Measurements from ENCODE around the gene SENP2. TPM values are rescaled to one million over a fixed set of nuclear protein-coding genes. Genes with fewer than 3 reads are reported as not detected.
"Not testable (repeated sequence)": the region's sequence is repeated elsewhere in the genome, so short reads cannot be mapped to it uniquely, and the experiment has no call there.

SENP2 gene
- total RNA-seq, 1 experiment from 2014 or later, result 52.4 TPM

GRCh38 chr3:185552358-185552877 is 33.7 kb upstream of the SENP2 start, which contains the start of gene LIPH:
Gene LIPH, minus strand, starts transcription at chr3:185552588. Its CDS starts 117 bp downstream, at chr3:185552471.
- H3K27me3 Mint-ChIP-seq (ENCODE audit: insufficient read depth, unreplicated experiment), result no peaks in the 10 kb centered on the region
- Histone ChIP-seq H3K9me3 (no peaks in the 10 kb centered on the region), H3K27me3 (replicated peaks; ENCODE audit: control insufficient read depth, insufficient read depth, low read length) (no peaks in the 10 kb centered on the region), H3K4me1 (peaks cover 40% of the 10 kb centered on the region), H3K36me3 (ENCODE audit: control insufficient read depth, insufficient read depth, low read length) (no peaks in the 10 kb centered on the region), H3K4me3 (ENCODE audit: low read depth, low read length) (peak within 1 kb of the TSS; percentile 25)
- TF ChIP-seq CTCF (IDR thresholded peaks at IDR 0.05; ENCODE audit: insufficient read depth in 1 of 2, low read depth in 1 of 2, low read length in 1 of 2, severe bottlenecking in 1 of 2, unreplicated experiment in 1 of 2), result no peak
- H3K4me1 Mint-ChIP-seq (ENCODE audit: low read depth, unreplicated experiment), result no peaks in the 10 kb centered on the region
- ChIA-PET CTCF (interaction anchor here (0.6 kb wide), 1 partner anchor 23 kb away, joined by 4 read pairs; no protein-coding TSS in a partner anchor), POLR2A (interaction anchor here (0.6 to 0.7 kb wide), 4 partner anchors 11 to 1897 kb away, joined by 3 to 6 read pairs (median 4); partner anchors contain the start of gene SENP2)
- H3K27ac Mint-ChIP-seq (ENCODE audit: unreplicated experiment), result peak within 1 kb of the TSS; percentile 60
- peak within 1 kb of the TSS; percentile 72 for H3K4me3 Mint-ChIP-seq (ENCODE audit: unreplicated experiment)
- BruUV-seq (replicated peaks), result no TSS peak
- H3K9me3 Mint-ChIP-seq (ENCODE audit: unreplicated experiment), result no peaks in the 10 kb centered on the region
- no peaks in the 10 kb centered on the region for H3K36me3 Mint-ChIP-seq (ENCODE audit: insufficient read depth, unreplicated experiment)
- intact Hi-C loops (cut with micrococcal nuclease; ENCODE audit: unreplicated experiment), result loop anchor here (10.0 kb wide), 1 partner anchor 198 kb away; no protein-coding TSS in a partner anchor
- peak in 1 of 2 experiments; percentile 49 for DNase-seq

- H3K4me3 ChIP-seq (ENCODE audit: low read depth, low read length), result no peak overlapping the region
- Mint-ChIP-seq H3K27ac (ENCODE audit: unreplicated experiment) (no peak overlapping the region), H3K4me1 (ENCODE audit: low read depth, unreplicated experiment) (peaks cover 11% of the 10 kb centered on the region), H3K27me3 (ENCODE audit: insufficient read depth, unreplicated experiment) (no peaks in the 10 kb centered on the region), H3K36me3 (ENCODE audit: insufficient read depth, unreplicated experiment) (peaks cover 13% of the 10 kb centered on the region), H3K4me3 (ENCODE audit: unreplicated experiment) (no peak overlapping the region), H3K9me3 (ENCODE audit: unreplicated experiment) (no peaks in the 10 kb centered on the region)
- intact Hi-C loops (cut with micrococcal nuclease; ENCODE audit: unreplicated experiment), result loop anchor here (5.0 to 10.0 kb wide), 2 partner anchors 58 to 200 kb away; partner anchors contain the start of gene TMEM41A
- H3K4me1 ChIP-seq, result peaks cover 36% of the 10 kb centered on the region
- ChIA-PET CTCF (no interaction called here), POLR2A (no interaction called here)
- no TSS peak for BruUV-seq (replicated peaks)
- no peak for DNase-seq
- H3K36me3 ChIP-seq (ENCODE audit: control insufficient read depth, insufficient read depth, low read length), result no peaks in the 10 kb centered on the region
- no peak for TF ChIP-seq CTCF (IDR thresholded peaks at IDR 0.05; ENCODE audit: insufficient read depth in 1 of 2, low read depth in 1 of 2, low read length in 1 of 2, severe bottlenecking in 1 of 2, unreplicated experiment in 1 of 2)
- H3K27me3 ChIP-seq (replicated peaks; ENCODE audit: control insufficient read depth, insufficient read depth, low read length), result no peaks in the 10 kb centered on the region
- H3K9me3 ChIP-seq, result no peaks in the 10 kb centered on the region
Measured at GRCh38 chr3:185555101-185555501, 31.0 kb upstream of the SENP2 start.

GRCh38 chr3:185555860-185556347 is 30.2 kb upstream of the SENP2 start:
- Histone ChIP-seq H3K36me3 (ENCODE audit: control insufficient read depth, insufficient read depth, low read length) (no peaks in the 10 kb centered on the region), H3K4me3 (ENCODE audit: low read depth, low read length) (no peak overlapping the region), H3K27me3 (replicated peaks; ENCODE audit: control insufficient read depth, insufficient read depth, low read length) (no peaks in the 10 kb centered on the region), H3K9me3 (no peaks in the 10 kb centered on the region), H3K4me1 (peaks cover 36% of the 10 kb centered on the region)
- POLR2A ChIA-PET, result no interaction called here
- Mint-ChIP-seq H3K36me3 (ENCODE audit: insufficient read depth, unreplicated experiment) (peaks cover 13% of the 10 kb centered on the region), H3K27ac (ENCODE audit: unreplicated experiment) (no peak overlapping the region), H3K4me1 (ENCODE audit: low read depth, unreplicated experiment) (peaks cover 11% of the 10 kb centered on the region), H3K9me3 (ENCODE audit: unreplicated experiment) (no peaks in the 10 kb centered on the region), H3K4me3 (ENCODE audit: unreplicated experiment) (no peak overlapping the region), H3K27me3 (ENCODE audit: insufficient read depth, unreplicated experiment) (no peaks in the 10 kb centered on the region)
- intact Hi-C loops (cut with micrococcal nuclease; ENCODE audit: unreplicated experiment), result loop anchor here (5.0 to 10.0 kb wide), 2 partner anchors 59 to 201 kb away; partner anchors contain the start of gene TMEM41A
- CTCF ChIA-PET, result no interaction called here
- no TSS peak for BruUV-seq (replicated peaks)
- TF ChIP-seq CTCF (IDR thresholded peaks at IDR 0.05; ENCODE audit: insufficient read depth in 1 of 2, low read depth in 1 of 2, low read length in 1 of 2, severe bottlenecking in 1 of 2, unreplicated experiment in 1 of 2), result no peak
- no peak for DNase-seq

GRCh38 chr3:185556640-185557039 is 29.5 kb upstream of the SENP2 start:
- POLR2A ChIA-PET, CTCF ChIA-PET: not testable (repeated sequence)

More at GRCh38 chr3:185556640-185557039, 29.5 kb upstream of the SENP2 start:
- DNase-seq; BruUV-seq (replicated peaks); H3K4me3 Mint-ChIP-seq (ENCODE audit: unreplicated experiment); H3K27me3 Mint-ChIP-seq (ENCODE audit: insufficient read depth, unreplicated experiment); H3K36me3 ChIP-seq (ENCODE audit: control insufficient read depth, insufficient read depth, low read length); H3K27me3 ChIP-seq (replicated peaks; ENCODE audit: control insufficient read depth, insufficient read depth, low read length); H3K9me3 ChIP-seq; H3K9me3 Mint-ChIP-seq (ENCODE audit: unreplicated experiment); H3K4me3 ChIP-seq (ENCODE audit: low read depth, low read length); H3K27ac Mint-ChIP-seq (ENCODE audit: unreplicated experiment): not testable (repeated sequence)
- H3K36me3 Mint-ChIP-seq (ENCODE audit: insufficient read depth, unreplicated experiment), result peaks cover 13% of the 10 kb centered on the region
- peaks cover 11% of the 10 kb centered on the region for H3K4me1 Mint-ChIP-seq (ENCODE audit: low read depth, unreplicated experiment)
- H3K4me1 ChIP-seq, result peaks cover 42% of the 10 kb centered on the region
- intact Hi-C loops (cut with micrococcal nuclease; ENCODE audit: unreplicated experiment), result loop anchor here (5.0 to 10.0 kb wide), 2 partner anchors 59 to 202 kb away; partner anchors contain the start of gene TMEM41A
